Coronary artery (tissue), 2 donors: ENCODE results near the gene NACC2.
"Not testable (repeated sequence)": the region's sequence is repeated elsewhere in the genome, so short reads cannot be mapped to it uniquely, and the experiment has no call there.

Experiments used
- DNase-seq: peaks from one replicate; pipeline ENCODE4 v3.0.0-alpha.2; 2017; ENCODE audit warnings: low spot score
- H3K27ac ChIP-seq, 2 donors: fragments of 200-600 bp; sonication (generic); one replicate each; pipeline ENCODE4 v1.5.1; 2016 to 2019
- H3K4me3 ChIP-seq: fragments of 200-600 bp; sonication (generic); 2 replicates; pipeline ENCODE4 v1.5.1; 2016; ENCODE audit warnings: mild to moderate bottlenecking, moderate library complexity
- CTCF ChIP-seq: fragments of 200-600 bp; sonication (generic); IDR thresholded peaks from one replicate; pipeline ENCODE4 v1.5.1; 2019; ENCODE audit warnings: antibody characterized with exemption

Gene NACC2

DNA sequence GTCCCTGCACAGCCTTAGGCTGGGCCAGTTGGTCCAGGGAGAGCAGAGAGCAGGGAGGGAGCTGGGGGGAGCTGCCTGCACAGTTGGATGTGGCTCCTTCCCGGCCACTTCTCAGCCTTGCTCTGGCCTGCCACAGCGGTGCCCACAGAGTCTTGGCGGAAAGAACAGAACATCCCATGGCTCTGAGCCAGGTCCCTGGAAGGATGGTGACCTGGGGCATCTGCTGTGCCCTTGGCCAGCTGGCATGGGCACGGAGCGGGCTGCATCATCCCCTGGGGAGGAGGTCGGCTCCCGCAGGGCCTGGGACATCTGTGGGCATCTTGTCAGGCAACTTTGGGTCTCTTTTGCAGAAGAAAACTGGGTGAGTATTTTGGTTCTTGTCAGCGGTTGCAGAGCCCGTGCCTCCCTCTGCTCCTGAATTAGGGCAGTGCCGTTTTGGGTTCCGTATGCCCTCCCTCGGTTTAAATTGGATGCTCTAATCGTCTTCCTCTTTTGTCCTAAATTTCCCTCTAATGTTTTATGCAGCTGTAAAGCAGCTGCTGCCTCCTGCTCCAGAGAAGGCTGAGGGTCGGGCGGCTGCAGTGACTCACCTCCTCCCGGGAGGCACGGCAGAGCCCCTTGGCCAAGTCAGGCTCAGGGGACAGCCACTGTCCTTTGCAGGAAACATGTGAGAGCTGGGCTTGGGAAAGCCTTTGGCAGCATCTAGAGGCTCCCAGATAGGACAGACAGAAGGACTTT is 10.5 kb upstream of the NACC2 start:
- Histone ChIP-seq H3K4me3 (peak overlapping the region; percentile 6), H3K27ac (peak overlapping the region in 1 of 2 donors; percentile 60)
- TF ChIP-seq CTCF, result no peak
- no peak for DNase-seq

DNA sequence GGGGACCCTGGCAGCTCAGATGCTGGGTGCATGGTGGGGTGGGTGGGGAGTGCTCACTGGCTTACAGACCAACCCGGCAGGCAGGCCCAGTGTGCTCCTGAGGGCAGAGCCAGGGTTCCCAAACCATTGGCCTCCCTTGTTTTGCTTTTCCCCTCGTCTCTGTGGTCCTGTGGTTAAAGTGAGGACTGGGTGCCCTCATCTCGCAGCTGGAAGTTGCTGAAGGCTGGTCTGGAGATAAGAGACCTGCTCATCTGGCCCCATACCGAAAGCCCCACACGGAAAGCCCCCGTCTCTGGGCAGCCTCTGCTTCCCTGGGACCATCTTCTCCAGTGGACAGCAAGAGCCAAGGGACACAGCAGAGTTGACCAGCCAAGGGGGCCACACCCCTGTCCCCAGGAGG is 9.8 kb upstream of the NACC2 start:
- no peak overlapping the region for H3K4me3 ChIP-seq
- peak overlapping the region in 1 of 2 donors; percentile 60 for H3K27ac ChIP-seq
- no peak for TF ChIP-seq CTCF

GRCh38 chr9:136104488-136104800 is 9.4 kb upstream of the NACC2 start:
- no peak for TF ChIP-seq CTCF
- H3K4me3 ChIP-seq, result no peak overlapping the region
- no peak overlapping the region for H3K27ac ChIP-seq
- no peak for DNase-seq

More for the DNA sequence above, 9.8 kb upstream of the NACC2 start:
- DNase-seq, result no peak

- TF ChIP-seq CTCF, result no peak
- Histone ChIP-seq H3K27ac (no peak overlapping the region), H3K4me3 (no peak overlapping the region)
- DNase-seq, result no peak
These were observed 8.8 kb upstream of the NACC2 start for GRCh38 chr9:136103651-136104487.

DNA sequence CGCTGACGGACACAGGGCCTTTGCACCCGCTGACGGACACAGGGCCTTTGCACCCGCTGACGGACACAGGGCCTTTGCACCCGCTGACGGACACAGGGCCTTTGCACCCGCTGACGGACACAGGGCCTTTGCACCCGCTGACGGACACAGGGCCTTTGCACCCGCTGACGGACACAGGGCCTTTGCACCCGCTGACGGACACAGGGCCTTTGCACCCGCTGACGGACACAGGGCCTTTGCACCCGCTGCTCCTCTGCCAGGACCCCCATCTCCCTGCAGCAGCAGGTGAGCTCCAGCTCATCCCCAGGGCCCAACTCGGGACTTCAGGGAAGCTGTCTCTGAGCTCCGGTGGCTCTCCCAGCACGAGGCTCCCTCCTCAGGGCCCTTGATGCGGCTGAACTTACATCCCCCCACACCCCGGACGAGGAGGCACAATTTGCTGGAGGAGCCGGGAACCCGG is 6.6 kb upstream of the NACC2 start:
- H3K27ac ChIP-seq, H3K4me3 ChIP-seq, DNase-seq: not testable (repeated sequence)

DNA sequence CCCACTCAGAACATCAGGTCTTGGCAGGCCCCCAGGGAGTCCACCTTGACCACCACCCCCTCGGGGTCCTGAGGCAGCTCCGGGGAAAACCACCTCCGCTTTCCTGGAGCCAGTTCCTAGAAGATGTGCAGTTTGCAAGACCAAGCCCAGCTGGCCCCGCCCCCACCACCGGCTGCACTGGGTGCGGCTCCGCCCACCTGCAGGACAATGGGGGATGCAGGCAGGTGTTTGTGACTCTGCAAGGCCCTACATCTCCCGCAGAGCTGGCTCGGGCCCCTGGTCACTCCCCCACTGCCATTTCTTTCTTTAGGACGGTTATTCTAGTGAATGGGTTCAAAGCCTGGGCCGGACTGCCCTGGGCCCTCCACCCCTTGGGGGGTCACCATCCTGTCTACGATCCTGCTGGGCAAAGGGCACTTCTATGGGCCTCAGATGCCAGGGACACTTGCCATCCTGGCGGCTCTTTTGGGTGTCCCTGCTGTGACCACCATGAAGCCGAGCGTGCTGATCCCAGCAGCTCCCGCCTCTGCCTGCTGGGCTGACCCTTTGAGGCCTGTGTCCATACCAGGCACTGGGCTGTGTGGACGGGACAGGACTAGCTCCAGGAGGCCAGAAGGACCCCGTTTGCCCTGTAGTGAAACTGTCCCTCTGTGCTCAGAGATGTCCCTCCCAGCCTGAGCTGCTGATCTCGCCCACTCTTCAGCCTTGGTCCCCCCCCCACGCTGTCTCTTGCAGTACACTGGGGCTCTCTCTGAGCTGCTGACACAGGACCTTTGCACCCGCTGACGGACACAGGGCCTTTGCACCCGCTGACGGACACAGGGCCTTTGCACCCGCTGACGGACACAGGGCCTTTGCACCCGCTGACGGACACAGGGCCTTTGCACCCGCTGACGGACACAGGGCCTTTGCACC is 5.9 kb upstream of the NACC2 start:
- no peak overlapping the region for H3K4me3 ChIP-seq
- no peak for DNase-seq
- H3K27ac ChIP-seq, result no peak overlapping the region
- no peak for TF ChIP-seq CTCF

- no peak overlapping the region for H3K27ac ChIP-seq
- no peak for TF ChIP-seq CTCF
- H3K4me3 ChIP-seq, result no peak overlapping the region
- DNase-seq, result no peak
These were observed 4.5 kb upstream of the NACC2 start for GRCh38 chr9:136099542-136099941.
